B cell (primary cell): ENCODE results near the gene XPO4. TPM values are rescaled to one million over a fixed set of nuclear protein-coding genes. Genes with fewer than 3 reads are reported as not detected.

Experiments used
- ATAC-seq: fragments of 200-7000 bp; cut with Tn5 transposase; one replicate; pipeline ENCODE4 v1.10.0; 2021; ENCODE audit warnings: low read depth, mild to moderate bottlenecking, moderate number of reproducible peaks, moderate library complexity
- CTCF ChIA-PET: fragments of 350-600 bp; sonication (Branson Sonifier 250); formaldehyde crosslinking; loops from one replicate; lab custom pipeline; 2021; ENCODE audit warnings: antibody characterized with exemption, inconsistent platforms; lab: Charles Lee
- POLR2A ChIA-PET: fragments of 350-600 bp; sonication (Branson Sonifier 250); formaldehyde crosslinking; loops from one replicate; lab custom pipeline; 2021; ENCODE audit warnings: antibody characterized with exemption; lab: Charles Lee
- DNase-seq: peaks from one replicate; pipeline ENCODE4 v3.0.0; 2013
- H2AFZ ChIP-seq: 2 replicates; pipeline ENCODE4 v1.6.1; 2012; ENCODE audit warnings: mild to moderate bottlenecking, low read depth, low read length; ENCODE audit not compliant: insufficient read depth, poor library complexity, severe bottlenecking
- H3K27ac ChIP-seq, 2 donors: 1 replicate in 1 of 2; 2 replicates in 1 of 2; pipeline ENCODE4 v1.5.1; 2012 to 2013; ENCODE audit warnings: low read length in 2 of 2, mild to moderate bottlenecking in 2 of 2, moderate library complexity in 1 of 2
- H3K27me3 ChIP-seq, 4 experiments: fragments of 200-600 bp in 1 of 4; sonication (generic) in 1 of 4; replicated peaks in 1 of 4; 1 replicate in 2 of 4; 2 replicates in 2 of 4; pipeline versions ENCODE4 v1.6.1 to v1.7.0; 2013 to 2016; ENCODE audit warnings: low read length in 3 of 4, mild to moderate bottlenecking in 2 of 4, mixed read lengths in 1 of 4, moderate library complexity in 1 of 4; ENCODE audit not compliant: insufficient read depth in 4 of 4, control insufficient read depth in 3 of 4; ENCODE audit errors: control extremely low read depth in 1 of 4
- H3K36me3 ChIP-seq, 2 experiments: replicated peaks in 1 of 2; 1 replicate in 1 of 2; 2 replicates in 1 of 2; pipeline versions ENCODE4 v1.6.1 to v1.7.1; 2013; ENCODE audit warnings: low read length in 1 of 2; ENCODE audit not compliant: insufficient read depth in 2 of 2, control insufficient read depth in 1 of 2; ENCODE audit errors: control extremely low read depth in 1 of 2, extremely low read depth in 1 of 2
- H3K4me1 ChIP-seq, 2 donors: fragments of 200-600 bp in 1 of 2; sonication (generic) in 1 of 2; 1 replicate in 1 of 2; 2 replicates in 1 of 2; pipeline versions ENCODE4 v1.5.1 to v1.6.1; 2013 to 2017; ENCODE audit warnings: low read length in 2 of 2; ENCODE audit not compliant: control insufficient read depth in 2 of 2, insufficient read depth in 2 of 2
- H3K4me2 ChIP-seq: replicated peaks from 2 replicates; pipeline ENCODE3; 2012; ENCODE audit warnings: mild to moderate bottlenecking, low read depth, low read length; ENCODE audit not compliant: poor library complexity, severe bottlenecking
- H3K4me3 ChIP-seq, 5 experiments: fragments of 200-600 bp in 1 of 5; sonication (generic) in 1 of 5; 1 replicate in 3 of 5; 2 replicates in 2 of 5; pipeline versions ENCODE4 v1.5.1 to v1.7.0; 2011 to 2016; ENCODE audit warnings: low read length in 4 of 5, mild to moderate bottlenecking in 4 of 5, low read depth in 2 of 5, control low read depth in 1 of 5, moderate library complexity in 1 of 5; ENCODE audit not compliant: insufficient read depth in 1 of 5; ENCODE audit errors: control extremely low read depth in 1 of 5, extremely low read depth in 1 of 5
- H3K79me2 ChIP-seq: fragments of 200-600 bp; sonication (generic); one replicate; pipeline ENCODE4 v1.6.0; 2016; ENCODE audit warnings: low read length; ENCODE audit not compliant: control insufficient read depth, insufficient read depth
- H3K9ac ChIP-seq: fragments of 200-600 bp; sonication (generic); 2 replicates; pipeline ENCODE4 v1.6.1; 2017; ENCODE audit warnings: mild to moderate bottlenecking, low read length, moderate library complexity
- H3K9me3 ChIP-seq, 3 donors: one replicate each; pipeline versions ENCODE4 v1.6.1 to v1.7.1; 2013; ENCODE audit warnings: low read length in 2 of 3; ENCODE audit not compliant: control insufficient read depth in 2 of 3, insufficient read depth in 1 of 3; ENCODE audit errors: control extremely low read depth in 1 of 3
- H4K20me1 ChIP-seq: 2 replicates; pipeline ENCODE4 v1.6.0; 2012; ENCODE audit warnings: mild to moderate bottlenecking, low read length; ENCODE audit not compliant: insufficient read depth, control insufficient read depth, poor library complexity, severe bottlenecking
- H3K27ac Mint-ChIP-seq: one replicate; pipeline ENCODE4 v1.8.0; 2021; ENCODE audit warnings: mixed read lengths
- H3K27me3 Mint-ChIP-seq: one replicate; pipeline ENCODE4 v1.8.0; 2021; ENCODE audit warnings: mixed read lengths
- H3K4me1 Mint-ChIP-seq: one replicate; pipeline ENCODE4 v1.8.0; 2021; ENCODE audit warnings: mixed read lengths
- H3K4me3 Mint-ChIP-seq: one replicate; pipeline ENCODE4 v1.8.0; 2021; ENCODE audit warnings: mixed read lengths
- H3K9me3 Mint-ChIP-seq: one replicate; pipeline ENCODE4 v1.8.0; 2022; ENCODE audit warnings: mixed read lengths; ENCODE audit not compliant: insufficient read depth
- EZH2 ChIP-seq: IDR thresholded peaks from 2 replicates; pipeline ENCODE4 v1.6.1; 2012; ENCODE audit warnings: borderline replicate concordance, low read depth, mild to moderate bottlenecking, moderate library complexity, low read length; ENCODE audit not compliant: insufficient read depth, poor library complexity, severe bottlenecking
- WGBS: methylation state at CpG from one replicate; pipeline ENCODE4 v1.1.5; 2013; ENCODE audit warnings: missing lambda C conversion rate; ENCODE audit not compliant: insufficient coverage; 5-methylcytosine and 5-hydroxymethylcytosine counted together
- intact Hi-C: fragments of 100-400 bp; cut with micrococcal nuclease; formaldehyde crosslinking; loops from one replicate; pipeline ENCODE4 v1.10.0; 2022
- polyA plus RNA-seq: library from polyadenylated mRNA; depleted of rRNA; stranded (reverse); fragments of >200 nt; gene quantifications from 2 replicates; pipeline ENCODE4 v1.2.3, GENCODE V29; 2012
- total RNA-seq, 2 donors: library from RNA; stranded (reverse); fragments of 120-200 nt in 1 of 2; gene quantifications; 1 replicate in 1 of 2; 2 replicates in 1 of 2; pipeline versions ENCODE4 v1.2.3 to v1.2.4, GENCODE V29; 2013 to 2022
- TF ChIP-seq, protein P1 (sequence below): fragments of 200-600 bp; IDR thresholded peaks from one replicate; pipeline ENCODE4 v1.8.0; 2022; ENCODE audit warnings: antibody characterized with exemption, mild to moderate bottlenecking

Gene XPO4
- total and polyA plus RNA-seq, 2 donors (not counting 1 experiment from before 2014, with no cell fraction given) = 6.2 to 25.9 TPM

DNA sequence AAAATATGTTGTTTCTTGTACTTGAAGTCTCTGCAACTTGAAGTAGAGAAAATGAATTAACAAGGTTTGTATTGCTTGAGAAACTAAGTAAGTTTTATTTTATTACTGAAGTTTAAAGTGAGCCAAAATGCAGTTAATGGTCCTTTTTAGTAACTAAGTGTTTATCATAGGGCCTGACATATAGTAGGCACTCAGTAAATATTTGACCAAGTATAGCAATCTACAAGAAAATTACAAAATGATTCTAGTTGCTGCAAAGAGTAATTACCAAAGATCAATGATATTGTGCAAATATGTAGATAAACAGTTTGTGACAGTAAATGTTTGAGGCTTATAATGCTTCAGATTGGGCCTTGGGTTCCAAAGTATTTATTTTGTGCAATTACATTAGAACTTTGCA lies 2.4 kb upstream of the XPO4 start:
- ATAC-seq (no peak), DNase-seq (no peak)
- Histone ChIP-seq H3K27ac (no peak overlapping the region), H3K36me3 (no peaks in the 10 kb centered on the region), H4K20me1 (no peaks in the 10 kb centered on the region), H3K4me3 (no peak overlapping the region), H3K4me1 (peaks cover 10 to 11% of the 10 kb centered on the region in 2 donors), H3K9ac (no peak overlapping the region), H3K27me3 (peaks cover 0 to 3% (median under 1%) of the 10 kb centered on the region in 4 experiments), H2AFZ (no peak overlapping the region), H3K9me3 (no peaks in the 10 kb centered on the region), H3K4me2 (no peak overlapping the region), H3K79me2 (peaks cover 26% of the 10 kb centered on the region)
- Mint-ChIP-seq H3K27me3 (no peaks in the 10 kb centered on the region), H3K4me1 (peaks cover 20% of the 10 kb centered on the region), H3K9me3 (no peaks in the 10 kb centered on the region), H3K4me3 (no peak overlapping the region), H3K27ac (no peak overlapping the region)
- intact Hi-C loops = loop anchor here (5.0 to 10.0 kb wide), 4 partner anchors 130 to 767 kb away; partner anchors contain the start of genes EEF1AKMT1, FGF9, IL17D and MICU2
- CTCF ChIA-PET = interaction anchor here (1.4 kb wide), 1 partner anchor 19 kb away, joined by 3 read pairs; no protein-coding TSS in a partner anchor
- TF ChIP-seq, protein P1, sequence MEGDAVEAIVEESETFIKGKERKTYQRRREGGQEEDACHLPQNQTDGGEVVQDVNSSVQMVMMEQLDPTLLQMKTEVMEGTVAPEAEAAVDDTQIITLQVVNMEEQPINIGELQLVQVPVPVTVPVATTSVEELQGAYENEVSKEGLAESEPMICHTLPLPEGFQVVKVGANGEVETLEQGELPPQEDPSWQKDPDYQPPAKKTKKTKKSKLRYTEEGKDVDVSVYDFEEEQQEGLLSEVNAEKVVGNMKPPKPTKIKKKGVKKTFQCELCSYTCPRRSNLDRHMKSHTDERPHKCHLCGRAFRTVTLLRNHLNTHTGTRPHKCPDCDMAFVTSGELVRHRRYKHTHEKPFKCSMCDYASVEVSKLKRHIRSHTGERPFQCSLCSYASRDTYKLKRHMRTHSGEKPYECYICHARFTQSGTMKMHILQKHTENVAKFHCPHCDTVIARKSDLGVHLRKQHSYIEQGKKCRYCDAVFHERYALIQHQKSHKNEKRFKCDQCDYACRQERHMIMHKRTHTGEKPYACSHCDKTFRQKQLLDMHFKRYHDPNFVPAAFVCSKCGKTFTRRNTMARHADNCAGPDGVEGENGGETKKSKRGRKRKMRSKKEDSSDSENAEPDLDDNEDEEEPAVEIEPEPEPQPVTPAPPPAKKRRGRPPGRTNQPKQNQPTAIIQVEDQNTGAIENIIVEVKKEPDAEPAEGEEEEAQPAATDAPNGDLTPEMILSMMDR = no peak
- TF ChIP-seq EZH2 = no peak
- POLR2A ChIA-PET = no interaction called here

DNA sequence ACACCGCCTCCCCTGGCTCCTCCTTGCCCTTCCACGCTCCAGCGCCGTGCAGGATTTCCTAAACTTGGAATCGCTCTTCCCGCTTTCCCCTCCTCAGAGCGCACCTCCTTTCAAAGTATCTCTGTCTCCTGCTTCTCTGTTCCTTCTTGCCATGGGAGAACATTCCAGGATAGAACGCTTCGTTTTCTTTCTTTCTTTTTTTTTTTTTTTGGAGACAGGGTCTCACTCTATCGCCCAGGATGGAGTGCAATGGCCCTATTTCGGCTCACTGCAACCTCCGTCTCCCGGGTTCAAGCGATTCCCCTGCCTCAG lies 574 bp upstream of the XPO4 start:
- ATAC-seq (no peak), DNase-seq (no peak)
- no peaks in the 10 kb centered on the region for H3K27me3 ChIP-seq
- H3K9me3 Mint-ChIP-seq = no peaks in the 10 kb centered on the region
- peak overlapping the region; percentile 62 to 97 for H3K27ac ChIP-seq
- peak overlapping the region; percentile 98 for H3K9ac ChIP-seq
- no peaks in the 10 kb centered on the region for H3K9me3 ChIP-seq
- ChIA-PET POLR2A (no interaction called here), CTCF (interaction anchor here (0.7 to 1.3 kb wide), 2 partner anchors 19 to 406 kb away, joined by 3 to 5 read pairs; no protein-coding TSS in a partner anchor)
- H3K4me3 Mint-ChIP-seq = peak overlapping the region; percentile 93
- H3K36me3 ChIP-seq = peaks cover 0 to 2% of the 10 kb centered on the region in 2 experiments
- H2AFZ ChIP-seq = peak overlapping the region; percentile 100
- H3K27ac Mint-ChIP-seq = peak overlapping the region; percentile 92
- peaks cover 44% of the 10 kb centered on the region for H3K79me2 ChIP-seq
- H3K4me2 ChIP-seq = peak overlapping the region; percentile 94
- H3K27me3 Mint-ChIP-seq = no peaks in the 10 kb centered on the region
- H4K20me1 ChIP-seq = peaks cover 9% of the 10 kb centered on the region
- H3K4me3 ChIP-seq = peak overlapping the region; percentile 48 to 98 (median 69)
- 34% methylated on average over 14 of the region's 14 CpGs for WGBS
- H3K4me1 Mint-ChIP-seq = peaks cover 30% of the 10 kb centered on the region
- intact Hi-C loops = loop anchor here (5.0 to 10.0 kb wide), 4 partner anchors 128 to 769 kb away; partner anchors contain the start of genes EEF1AKMT1, FGF9, IL17D and MICU2
- peaks cover 10 to 11% of the 10 kb centered on the region in 2 donors for H3K4me1 ChIP-seq
- TF ChIP-seq, protein P1 = no peak
